Measurements from ENCODE around the gene TRAPPC2L. TPM values are rescaled to one million over a fixed set of nuclear protein-coding genes. Genes with fewer than 3 reads are reported as not detected.

Gene TRAPPC2L
- total RNA-seq, 1 donor from 2014 or later, result 52.7 TPM

DNA sequence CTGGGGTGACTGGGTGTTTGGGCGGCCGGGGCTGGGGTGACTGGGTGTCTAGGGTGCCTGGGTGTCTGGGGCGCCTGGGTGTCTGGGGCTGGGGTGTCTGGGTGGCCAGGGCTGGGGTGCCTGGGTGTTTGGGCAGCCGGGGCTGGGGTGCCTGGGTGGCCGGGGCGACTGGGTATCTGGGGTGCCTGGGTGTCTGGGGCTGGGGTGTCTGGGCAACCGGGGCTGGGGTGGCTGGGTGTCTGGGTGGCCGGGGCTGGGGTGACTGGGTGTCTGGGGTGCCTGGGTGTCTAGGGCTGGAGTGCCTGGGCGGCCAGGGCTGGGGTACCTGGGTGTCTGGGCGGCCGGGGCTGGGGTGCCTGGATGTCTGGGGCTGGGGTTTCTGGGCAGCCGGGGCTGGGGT, 31.8 kb upstream of the TRAPPC2L start:
- no peaks in the 10 kb centered on the region for H3K27me3 ChIP-seq (ENCODE audit: low read depth)
- DNase-seq, result no peak
- H3K4me1 ChIP-seq, result no peaks in the 10 kb centered on the region
- H3K27ac ChIP-seq (replicated peaks), result no peak overlapping the region
- intact Hi-C loops (cut with micrococcal nuclease), result no loop called here
- no peaks in the 10 kb centered on the region for H3K9me3 ChIP-seq (replicated peaks)
- TF ChIP-seq, protein P1, sequence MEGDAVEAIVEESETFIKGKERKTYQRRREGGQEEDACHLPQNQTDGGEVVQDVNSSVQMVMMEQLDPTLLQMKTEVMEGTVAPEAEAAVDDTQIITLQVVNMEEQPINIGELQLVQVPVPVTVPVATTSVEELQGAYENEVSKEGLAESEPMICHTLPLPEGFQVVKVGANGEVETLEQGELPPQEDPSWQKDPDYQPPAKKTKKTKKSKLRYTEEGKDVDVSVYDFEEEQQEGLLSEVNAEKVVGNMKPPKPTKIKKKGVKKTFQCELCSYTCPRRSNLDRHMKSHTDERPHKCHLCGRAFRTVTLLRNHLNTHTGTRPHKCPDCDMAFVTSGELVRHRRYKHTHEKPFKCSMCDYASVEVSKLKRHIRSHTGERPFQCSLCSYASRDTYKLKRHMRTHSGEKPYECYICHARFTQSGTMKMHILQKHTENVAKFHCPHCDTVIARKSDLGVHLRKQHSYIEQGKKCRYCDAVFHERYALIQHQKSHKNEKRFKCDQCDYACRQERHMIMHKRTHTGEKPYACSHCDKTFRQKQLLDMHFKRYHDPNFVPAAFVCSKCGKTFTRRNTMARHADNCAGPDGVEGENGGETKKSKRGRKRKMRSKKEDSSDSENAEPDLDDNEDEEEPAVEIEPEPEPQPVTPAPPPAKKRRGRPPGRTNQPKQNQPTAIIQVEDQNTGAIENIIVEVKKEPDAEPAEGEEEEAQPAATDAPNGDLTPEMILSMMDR (IDR thresholded peaks at IDR 0.05; ENCODE audit: borderline replicate concordance), result no peak
- peaks cover 56% of the 10 kb centered on the region for H3K36me3 ChIP-seq
- H3K4me3 ChIP-seq, result no peak overlapping the region

DNA sequence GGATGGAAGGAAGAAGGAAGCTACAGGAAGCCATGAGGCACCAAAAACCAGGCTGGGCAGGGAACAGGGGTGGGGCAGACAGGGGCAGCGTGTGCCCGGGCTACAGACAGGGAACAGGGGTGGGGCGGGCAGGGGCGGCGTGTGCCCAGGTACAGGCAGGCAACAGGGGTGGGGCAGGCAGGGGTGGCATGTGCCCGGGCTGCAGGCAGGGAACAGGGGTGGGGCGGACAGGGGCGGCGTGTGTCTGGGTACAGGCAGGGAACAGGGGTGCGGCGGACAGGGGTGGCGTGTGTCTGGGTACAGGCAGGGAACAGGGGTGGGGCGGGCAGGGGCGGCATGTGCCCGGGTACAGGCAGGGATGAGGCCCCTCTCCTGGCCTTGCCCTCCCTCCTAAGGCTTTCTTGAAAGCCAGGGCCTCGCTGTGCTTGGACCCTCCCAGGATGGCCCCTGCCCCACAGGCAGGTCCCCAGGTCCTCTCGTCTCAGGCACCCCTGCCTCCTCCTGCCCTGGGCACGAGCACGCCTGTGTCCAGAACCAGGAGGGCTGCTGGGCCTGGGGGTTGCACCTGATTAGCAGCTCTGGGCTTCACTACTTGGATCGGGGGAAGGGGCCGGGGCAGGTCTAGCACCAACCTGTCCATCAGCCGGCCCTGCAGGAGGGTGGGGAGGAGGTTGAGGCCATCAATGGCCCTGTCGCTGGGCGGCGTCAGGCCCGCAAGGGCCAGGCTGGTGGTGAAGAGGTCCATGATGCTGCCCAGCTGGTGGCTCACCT, 30.7 kb upstream of the TRAPPC2L start:
- Histone ChIP-seq H3K36me3 (peaks cover 56% of the 10 kb centered on the region), H3K9me3 (replicated peaks) (no peaks in the 10 kb centered on the region), H3K4me3 (no peak overlapping the region), H3K4me1 (no peaks in the 10 kb centered on the region), H3K27me3 (ENCODE audit: low read depth) (no peaks in the 10 kb centered on the region), H3K27ac (replicated peaks) (no peak overlapping the region)
- TF ChIP-seq, protein P1 (IDR thresholded peaks at IDR 0.05; ENCODE audit: borderline replicate concordance), result no peak
- DNase-seq, result no peak
- intact Hi-C loops (cut with micrococcal nuclease), result no loop called here

DNA sequence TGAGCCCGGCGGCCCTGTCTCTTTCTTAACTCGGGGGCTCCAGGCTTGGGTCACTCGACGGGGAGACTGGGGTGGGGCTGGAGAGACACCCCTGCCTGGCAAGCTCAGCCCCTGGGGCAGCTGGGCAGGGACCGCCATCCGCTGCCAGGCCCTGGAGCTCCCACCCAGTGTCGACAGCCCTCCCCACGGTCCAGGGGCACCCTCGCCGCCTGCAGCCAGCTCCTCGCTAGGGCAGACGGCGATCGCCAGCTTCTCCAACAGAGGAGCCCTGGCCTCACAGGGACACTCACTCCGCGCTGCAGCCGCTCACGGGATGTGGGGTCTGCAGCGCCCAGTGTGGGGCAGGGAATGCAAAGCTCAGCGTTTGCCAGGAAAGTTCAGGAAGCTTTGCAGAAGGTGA, 29.2 kb upstream of the TRAPPC2L start:
- no peak overlapping the region for H3K4me3 ChIP-seq
- H3K9me3 ChIP-seq (replicated peaks), result no peaks in the 10 kb centered on the region
- H3K27ac ChIP-seq (replicated peaks), result no peak overlapping the region
- TF ChIP-seq, protein P1 (IDR thresholded peaks at IDR 0.05; ENCODE audit: borderline replicate concordance), result no peak
- intact Hi-C loops (cut with micrococcal nuclease), result no loop called here
- H3K27me3 ChIP-seq (ENCODE audit: low read depth), result no peaks in the 10 kb centered on the region
- H3K36me3 ChIP-seq, result peaks cover 41% of the 10 kb centered on the region
- DNase-seq, result no peak
- H3K4me1 ChIP-seq, result no peaks in the 10 kb centered on the region

DNA sequence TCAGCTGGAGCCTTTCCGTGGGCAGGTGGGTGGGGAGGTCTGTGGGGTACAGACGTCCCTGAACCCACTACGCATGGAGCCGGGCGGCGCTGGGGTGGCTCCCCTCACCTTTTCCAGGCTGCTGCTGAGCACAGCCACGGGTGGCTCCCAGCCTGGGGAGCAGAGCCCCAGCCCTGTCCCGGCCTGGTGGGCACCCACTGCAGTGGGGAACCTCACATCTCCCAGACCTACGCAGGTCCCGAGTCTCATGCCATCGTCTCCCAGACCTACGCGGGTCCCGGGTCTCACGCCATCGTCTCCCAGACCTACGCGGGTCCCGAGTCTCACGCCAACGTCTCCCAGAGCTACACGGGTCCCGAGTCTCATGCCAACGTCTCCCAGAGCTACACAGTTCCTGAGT, 28.2 kb upstream of the TRAPPC2L start:
- Histone ChIP-seq H3K36me3 (peaks cover 36% of the 10 kb centered on the region), H3K27me3 (ENCODE audit: low read depth) (no peaks in the 10 kb centered on the region), H3K9me3 (replicated peaks) (no peaks in the 10 kb centered on the region), H3K4me3 (no peak overlapping the region), H3K4me1 (no peaks in the 10 kb centered on the region), H3K27ac (replicated peaks) (no peak overlapping the region)
- no peak for DNase-seq
- intact Hi-C loops (cut with micrococcal nuclease), result no loop called here
- TF ChIP-seq, protein P1 (IDR thresholded peaks at IDR 0.05; ENCODE audit: borderline replicate concordance), result no peak

DNA sequence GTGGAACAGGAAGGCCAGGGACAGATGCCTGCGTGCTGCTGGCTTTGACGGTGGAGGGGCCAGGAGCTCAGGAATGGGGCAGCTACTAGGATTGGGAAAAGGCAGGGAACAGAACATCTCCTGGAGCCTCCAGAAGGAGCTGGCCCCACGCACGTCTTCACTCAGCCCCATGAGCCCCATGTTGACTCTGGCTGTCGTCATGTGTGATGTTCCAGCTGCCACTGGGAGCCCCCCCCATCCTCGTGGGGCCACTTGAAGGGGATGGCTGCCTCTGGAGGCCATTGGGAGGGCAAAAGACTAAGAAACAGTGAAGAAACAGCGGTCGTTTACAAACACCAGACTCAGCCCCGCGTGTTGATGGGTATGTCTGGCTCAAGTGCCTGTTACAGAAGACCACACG, 26.7 kb upstream of the TRAPPC2L start:
- Histone ChIP-seq H3K27ac (replicated peaks) (peak overlapping the region; percentile 28), H3K4me3 (no peak overlapping the region), H3K36me3 (peaks cover 34% of the 10 kb centered on the region), H3K9me3 (replicated peaks) (no peaks in the 10 kb centered on the region), H3K4me1 (no peaks in the 10 kb centered on the region), H3K27me3 (ENCODE audit: low read depth) (no peaks in the 10 kb centered on the region)
- TF ChIP-seq, protein P1 (IDR thresholded peaks at IDR 0.05; ENCODE audit: borderline replicate concordance), result no peak
- DNase-seq, result peak; percentile 57
- intact Hi-C loops (cut with micrococcal nuclease), result no loop called here
